Osteoblast (primary cell): Measurements from ENCODE around the gene SLIT3. TPM values are rescaled to one million over a fixed set of nuclear protein-coding genes. Genes with fewer than 3 reads are reported as not detected.
A peak's percentile ranks its signal among the peaks of the same experiment; 100 is the strongest.

Experiments used
- DNase-seq: peaks from one replicate; pipeline ENCODE4 v3.0.0; 2011; ENCODE audit warnings: low spot score, mixed read lengths; ENCODE audit not compliant: insufficient read length; ENCODE audit errors: missing footprints
- H2AFZ ChIP-seq: 2 replicates; pipeline ENCODE4 v1.6.0; 2011; ENCODE audit warnings: mild to moderate bottlenecking, low read length
- H3K27ac ChIP-seq: 2 replicates; pipeline ENCODE4 v1.5.1; 2011; ENCODE audit warnings: mild to moderate bottlenecking, low read depth, low read length, moderate library complexity
- H3K27me3 ChIP-seq: 2 replicates; pipeline ENCODE4 v1.6.0; 2012; ENCODE audit warnings: mild to moderate bottlenecking, control low read depth, inconsistent platforms, low read length, moderate library complexity; ENCODE audit not compliant: insufficient read depth
- H3K36me3 ChIP-seq: 2 replicates; pipeline ENCODE4 v1.5.1; 2011; ENCODE audit warnings: mild to moderate bottlenecking, low read length, control low read depth, moderate library complexity; ENCODE audit not compliant: insufficient read depth
- H3K4me1 ChIP-seq: 2 replicates; pipeline ENCODE4 v1.5.1; 2011; ENCODE audit warnings: mild to moderate bottlenecking, low read length, control low read depth, moderate library complexity; ENCODE audit not compliant: insufficient read depth
- H3K4me2 ChIP-seq: 2 replicates; pipeline ENCODE4 v1.6.0; 2011; ENCODE audit warnings: mild to moderate bottlenecking, low read length; ENCODE audit not compliant: insufficient read depth
- H3K4me3 ChIP-seq: fragments of 200-600 bp; sonication (generic); 3 replicates; pipeline ENCODE4 v1.5.1; 2012; ENCODE audit warnings: mild to moderate bottlenecking, low read length, inconsistent platforms; ENCODE audit not compliant: insufficient read depth
- H3K79me2 ChIP-seq: 2 replicates; pipeline ENCODE4 v1.6.0; 2012; ENCODE audit warnings: mild to moderate bottlenecking, low read length, control low read depth, inconsistent platforms; ENCODE audit not compliant: insufficient read depth
- H3K9me3 ChIP-seq: 2 replicates; pipeline ENCODE4 v1.5.1; 2011; ENCODE audit warnings: low read depth, low read length, control low read depth
- H4K20me1 ChIP-seq: 2 replicates; pipeline ENCODE4 v1.6.0; 2012; ENCODE audit warnings: mild to moderate bottlenecking, low read length, control low read depth; ENCODE audit not compliant: insufficient read depth
- CTCF ChIP-seq: IDR thresholded peaks from 2 replicates; pipeline ENCODE4 v1.5.1; 2011; ENCODE audit warnings: mild to moderate bottlenecking, low read depth, low read length, moderate library complexity; ENCODE audit errors: extremely low read depth
- total RNA-seq: library from RNA; depleted of rRNA; stranded (reverse); fragments of >200 nt; gene quantifications from 2 replicates; pipeline ENCODE4 v1.2.3, GENCODE V29; 2012

SLIT3 gene
- total RNA-seq, 1 donor, result 37.6 TPM

GRCh38 chr5:169101966-169102365 is 199.0 kb downstream of the SLIT3 start:
- no peaks in the 10 kb centered on the region for H3K36me3 ChIP-seq
- no peak for TF ChIP-seq CTCF
- no peak overlapping the region for H3K4me2 ChIP-seq
- H3K4me3 ChIP-seq, result no peak overlapping the region
- peaks cover 24% of the 10 kb centered on the region for H3K4me1 ChIP-seq
- H3K9me3 ChIP-seq, result no peaks in the 10 kb centered on the region
- no peak overlapping the region for H2AFZ ChIP-seq
- H3K27ac ChIP-seq, result no peak overlapping the region
- H4K20me1 ChIP-seq, result peaks cover 2% of the 10 kb centered on the region
- no peaks in the 10 kb centered on the region for H3K27me3 ChIP-seq
- no peaks in the 10 kb centered on the region for H3K79me2 ChIP-seq
- no peak for DNase-seq

GRCh38 chr5:169100735-169101075 is 200.2 kb downstream of the SLIT3 start:
- no peaks in the 10 kb centered on the region for H3K79me2 ChIP-seq
- H3K4me3 ChIP-seq, result no peak overlapping the region
- H4K20me1 ChIP-seq, result no peaks in the 10 kb centered on the region
- peaks cover 24% of the 10 kb centered on the region for H3K4me1 ChIP-seq
- no peak overlapping the region for H2AFZ ChIP-seq
- H3K27ac ChIP-seq, result no peak overlapping the region
- no peaks in the 10 kb centered on the region for H3K9me3 ChIP-seq
- no peaks in the 10 kb centered on the region for H3K27me3 ChIP-seq
- no peaks in the 10 kb centered on the region for H3K36me3 ChIP-seq
- TF ChIP-seq CTCF, result no peak
- peak; percentile 92 for DNase-seq
- H3K4me2 ChIP-seq, result no peak overlapping the region

- Histone ChIP-seq H3K4me1 (peaks cover 30% of the 10 kb centered on the region), H3K27ac (no peak overlapping the region)
- DNase-seq, result peak; percentile 89
Measured at GRCh38 chr5:169099801-169100734, 200.9 kb downstream of the SLIT3 start.

More at GRCh38 chr5:169099801-169100734, 200.9 kb downstream of the SLIT3 start:
- Histone ChIP-seq H3K9me3 (no peaks in the 10 kb centered on the region), H3K27me3 (no peaks in the 10 kb centered on the region), H3K36me3 (no peaks in the 10 kb centered on the region), H3K4me3 (no peak overlapping the region), H3K79me2 (no peaks in the 10 kb centered on the region), H4K20me1 (no peaks in the 10 kb centered on the region), H3K4me2 (no peak overlapping the region), H2AFZ (no peak overlapping the region)
- TF ChIP-seq CTCF, result no peak
